Thyroid gland (tissue), 4 donors: Measurements from ENCODE around the gene PTGR1.

ENCODE experiments used
- POLR2A ChIP-seq, 2 donors: fragments of 450-650 bp; IDR thresholded peaks; one replicate each; pipeline ENCODE4 v1.6.1; 2017; ENCODE audit warnings: antibody characterized with exemption in 2 of 2, mild to moderate bottlenecking in 2 of 2, moderate library complexity in 1 of 2
- TF ChIP-seq, protein P1 (sequence below), 6 experiments: fragments of 200-600 bp in 3 of 6; fragments of 450-650 bp in 3 of 6; sonication (generic) in 3 of 6; IDR thresholded peaks; one replicate each; pipeline ENCODE4 v1.5.1; 2016 to 2019; ENCODE audit warnings: antibody characterized with exemption in 6 of 6, mild to moderate bottlenecking in 2 of 6, inconsistent platforms in 1 of 6, moderate library complexity in 1 of 6

DNA sequence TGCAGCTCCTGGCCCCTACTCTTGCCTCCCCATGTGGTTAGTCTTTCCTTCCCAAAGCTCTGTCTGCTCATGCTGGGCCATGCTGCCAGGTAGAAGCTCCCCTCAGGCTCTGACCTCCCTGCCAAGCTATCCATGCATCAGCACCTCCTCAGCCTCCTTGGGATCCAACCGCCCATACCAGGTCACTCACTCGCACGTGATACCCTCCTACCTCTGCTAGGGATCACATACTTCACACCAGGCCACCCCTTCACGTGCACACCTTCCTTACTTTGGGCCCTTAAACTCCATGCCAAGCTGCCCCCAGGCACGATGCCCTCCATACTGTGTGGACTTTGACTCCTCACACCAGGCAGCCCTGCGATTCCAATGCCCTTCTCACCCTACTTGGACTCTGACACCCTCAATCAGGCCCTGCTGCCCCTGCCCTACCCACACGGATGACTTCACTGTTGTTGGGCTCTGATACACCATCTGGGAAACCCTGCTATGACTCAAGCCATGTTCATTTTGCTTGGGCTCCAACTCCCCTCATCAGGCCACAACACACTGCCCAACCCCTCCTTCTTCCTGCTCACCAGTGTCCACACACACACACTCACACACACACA is 40.3 kb downstream of the PTGR1 start:
- TF ChIP-seq, protein P1, sequence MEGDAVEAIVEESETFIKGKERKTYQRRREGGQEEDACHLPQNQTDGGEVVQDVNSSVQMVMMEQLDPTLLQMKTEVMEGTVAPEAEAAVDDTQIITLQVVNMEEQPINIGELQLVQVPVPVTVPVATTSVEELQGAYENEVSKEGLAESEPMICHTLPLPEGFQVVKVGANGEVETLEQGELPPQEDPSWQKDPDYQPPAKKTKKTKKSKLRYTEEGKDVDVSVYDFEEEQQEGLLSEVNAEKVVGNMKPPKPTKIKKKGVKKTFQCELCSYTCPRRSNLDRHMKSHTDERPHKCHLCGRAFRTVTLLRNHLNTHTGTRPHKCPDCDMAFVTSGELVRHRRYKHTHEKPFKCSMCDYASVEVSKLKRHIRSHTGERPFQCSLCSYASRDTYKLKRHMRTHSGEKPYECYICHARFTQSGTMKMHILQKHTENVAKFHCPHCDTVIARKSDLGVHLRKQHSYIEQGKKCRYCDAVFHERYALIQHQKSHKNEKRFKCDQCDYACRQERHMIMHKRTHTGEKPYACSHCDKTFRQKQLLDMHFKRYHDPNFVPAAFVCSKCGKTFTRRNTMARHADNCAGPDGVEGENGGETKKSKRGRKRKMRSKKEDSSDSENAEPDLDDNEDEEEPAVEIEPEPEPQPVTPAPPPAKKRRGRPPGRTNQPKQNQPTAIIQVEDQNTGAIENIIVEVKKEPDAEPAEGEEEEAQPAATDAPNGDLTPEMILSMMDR (IDR thresholded peaks at IDR 0.05) = no peak
- no peak for TF ChIP-seq POLR2A (IDR thresholded peaks at IDR 0.05)
